GM12891 (cell line): ENCODE results near the gene PTGES3.

Source experiments
- DNase-seq: peaks from one replicate; pipeline ENCODE4 v3.0.0; 2011; ENCODE audit warnings: low spot score; ENCODE audit not compliant: insufficient read length
- FAIRE-seq: peaks from 2 replicates; lab custom pipeline; 2011; peaks lifted over from hg19 to GRCh38; lab: Jason Lieb, UNC
- PAX5 ChIP-seq: IDR thresholded peaks from 2 replicates; pipeline ENCODE4 v1.6.1; 2011; ENCODE audit warnings: low read length, moderate library complexity, mild to moderate bottlenecking; ENCODE audit not compliant: insufficient read depth, severe bottlenecking
- POLR2A ChIP-seq: IDR thresholded peaks from 2 replicates; pipeline ENCODE4 v1.6.1; 2011; ENCODE audit warnings: low read depth, low read length, control low read depth
- POLR2AphosphoS5 ChIP-seq: IDR thresholded peaks from 2 replicates; pipeline ENCODE4 v1.6.1; 2011; ENCODE audit warnings: low read depth, low read length, control low read depth
- POU2F2 ChIP-seq: IDR thresholded peaks from 2 replicates; pipeline ENCODE4 v1.6.1; 2011; ENCODE audit warnings: low read depth, mild to moderate bottlenecking, control low read depth, low read length, moderate library complexity
- SPI1 ChIP-seq: IDR thresholded peaks from 2 replicates; pipeline ENCODE4 v1.6.1; 2011; ENCODE audit warnings: low read depth, low read length, control low read depth
- TAF1 ChIP-seq: IDR thresholded peaks from 2 replicates; pipeline ENCODE4 v1.6.1; 2011; ENCODE audit warnings: low read depth, low read length, control low read depth

The PTGES3 gene

DNA sequence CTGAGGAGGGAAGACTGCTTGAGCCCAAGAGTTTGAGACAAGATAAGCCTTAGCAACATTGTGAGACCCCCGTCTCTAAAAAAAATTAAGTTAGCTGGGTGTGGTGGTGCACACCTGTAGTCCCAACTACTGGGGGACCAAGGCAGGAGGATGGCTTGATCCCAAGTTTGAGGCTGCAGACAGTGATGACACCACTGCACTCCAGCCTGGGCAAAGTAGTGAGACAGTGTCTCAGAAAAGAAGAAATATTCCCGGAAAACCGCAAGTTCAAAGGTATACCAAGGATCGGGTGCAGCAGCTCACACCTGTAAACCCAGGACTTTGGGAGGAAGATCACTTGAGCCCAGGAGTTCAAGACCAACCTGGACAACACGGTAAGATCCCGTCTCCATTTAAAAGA, 5.8 kb downstream of the PTGES3 start:
- no peak for DNase-seq
- no peak for FAIRE-seq
- TF ChIP-seq TAF1 (no peak), POLR2AphosphoS5 (no peak), SPI1 (no peak), POLR2A (no peak), PAX5 (no peak), POU2F2 (no peak)

DNA sequence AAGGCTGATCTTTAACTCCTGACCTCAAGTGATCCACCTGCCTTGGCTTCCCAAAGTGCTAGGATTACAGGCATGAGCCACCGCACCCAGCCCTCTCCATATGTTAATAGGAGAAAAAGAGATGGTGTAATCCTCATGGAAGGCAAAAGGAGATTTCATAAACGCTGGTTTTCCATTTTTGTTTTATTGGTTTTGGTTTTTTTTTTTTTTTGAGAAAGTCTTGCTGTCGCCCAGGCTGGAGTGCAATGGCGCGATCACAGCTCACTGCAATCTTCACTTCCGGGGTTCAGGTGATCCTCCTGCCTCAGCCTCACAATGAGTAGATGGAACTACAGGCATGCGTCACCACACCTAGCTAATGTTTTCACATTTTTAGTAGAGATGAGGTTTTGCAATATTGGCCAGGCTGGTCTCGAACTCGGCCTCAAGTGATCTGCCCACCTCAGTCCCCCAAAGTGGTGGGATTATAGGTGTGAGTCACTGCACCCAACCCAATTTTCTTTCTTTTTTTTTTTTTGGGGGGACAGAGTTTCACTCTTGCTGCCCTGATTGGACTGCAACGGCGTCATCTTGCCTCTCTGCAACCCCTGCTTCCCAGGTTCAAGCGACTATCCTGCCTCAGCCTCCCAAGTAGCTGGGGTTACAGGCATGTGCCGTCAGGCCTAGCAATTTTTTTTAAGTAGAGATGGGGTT, 8.1 kb downstream of the PTGES3 start:
- DNase-seq (no peak), FAIRE-seq (no peak)
- no peak for TF ChIP-seq SPI1
- TF ChIP-seq POU2F2, result no peak
- no peak for TF ChIP-seq PAX5
- no peak for TF ChIP-seq POLR2AphosphoS5
- TF ChIP-seq TAF1, result no peak
- no peak for TF ChIP-seq POLR2A

DNA sequence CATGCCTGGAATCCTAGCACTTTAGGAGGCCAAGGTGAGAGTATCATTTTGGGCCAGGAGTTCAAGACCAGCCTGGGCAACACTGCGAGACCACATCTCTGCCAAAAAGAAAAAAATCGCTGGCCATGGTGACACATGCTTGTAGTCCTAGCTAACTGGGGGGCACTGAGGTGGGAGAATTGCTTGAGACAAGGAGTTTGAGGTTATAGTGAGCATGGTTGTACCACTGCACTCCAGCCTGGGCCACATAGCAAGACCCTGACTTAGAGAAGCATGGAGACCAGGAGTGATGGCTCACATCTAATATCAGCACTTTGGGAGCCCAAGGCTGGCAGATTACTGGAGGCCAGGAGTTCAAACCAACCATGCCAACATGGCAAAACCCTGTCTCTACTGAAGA, 9.2 kb downstream of the PTGES3 start:
- DNase-seq, result no peak
- no peak for FAIRE-seq
- TF ChIP-seq SPI1, result no peak
- TF ChIP-seq POU2F2, result no peak
- TF ChIP-seq PAX5, result no peak
- TF ChIP-seq POLR2AphosphoS5, result no peak; the same call in 1 of the 2 replicates
- TF ChIP-seq TAF1, result no peak
- TF ChIP-seq POLR2A, result no peak

DNA sequence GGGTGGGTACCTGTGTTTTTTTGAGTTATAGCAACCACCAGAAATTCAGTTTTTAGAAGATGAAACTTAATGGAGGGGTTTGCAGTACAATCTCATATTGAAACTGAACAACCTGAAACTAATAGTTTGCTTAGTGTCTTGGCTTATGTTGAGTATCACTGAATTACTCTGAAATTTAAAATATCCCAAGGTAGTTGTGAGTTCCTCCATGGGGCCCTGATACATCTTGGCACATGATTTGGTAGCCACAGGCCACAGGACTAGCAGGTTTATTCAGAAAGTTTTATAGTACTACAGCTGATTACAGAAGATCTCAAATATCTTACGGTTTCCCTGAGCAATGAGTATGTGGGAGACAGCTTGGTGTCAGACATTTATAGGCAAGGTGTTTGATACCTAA, 10.4 kb downstream of the PTGES3 start:
- no peak for TF ChIP-seq POU2F2
- TF ChIP-seq PAX5, result no peak
- no peak for TF ChIP-seq TAF1
- no peak for TF ChIP-seq POLR2A
- no peak for TF ChIP-seq SPI1
- no peak for TF ChIP-seq POLR2AphosphoS5
- FAIRE-seq (no peak), DNase-seq (no peak)

DNA sequence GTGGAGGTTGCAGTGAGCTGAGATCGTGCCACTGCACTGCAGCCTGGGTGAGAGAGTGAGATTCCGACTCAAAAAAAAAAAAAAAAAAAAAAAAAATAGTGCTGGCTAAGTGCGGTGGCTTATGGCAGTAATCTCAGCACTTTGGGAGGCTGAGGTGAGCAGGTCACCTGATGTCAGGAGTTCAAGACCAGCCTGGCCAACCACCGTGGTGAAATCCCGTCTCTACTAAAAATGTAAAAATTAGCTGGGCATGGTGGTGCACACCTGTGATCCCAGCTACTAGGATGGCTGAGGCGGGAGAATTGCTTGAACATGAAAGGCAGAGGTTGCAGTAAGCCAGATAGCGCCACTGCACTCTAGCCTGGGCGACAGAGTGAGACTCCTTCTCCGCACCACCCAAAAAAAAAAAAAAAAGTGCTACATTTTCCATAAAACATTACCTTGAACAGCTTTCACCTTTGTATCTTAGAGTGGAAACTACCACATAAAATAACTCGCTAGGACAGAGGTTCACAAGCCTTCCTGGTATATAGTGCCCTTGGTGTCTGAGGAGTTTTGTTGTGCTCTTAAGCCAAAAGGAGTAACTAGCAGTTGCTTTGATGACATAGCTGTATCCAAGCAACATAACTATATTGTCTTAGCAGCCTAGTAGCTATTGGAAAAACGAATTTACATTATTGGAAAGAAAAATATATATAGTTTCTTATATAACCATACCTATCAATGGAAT, 11.1 kb downstream of the PTGES3 start:
- DNase-seq (no peak), FAIRE-seq (no peak)
- no peak for TF ChIP-seq TAF1
- TF ChIP-seq SPI1, result no peak
- TF ChIP-seq POU2F2, result no peak
- TF ChIP-seq POLR2AphosphoS5, result no peak
- TF ChIP-seq PAX5, result no peak
- no peak for TF ChIP-seq POLR2A

DNA sequence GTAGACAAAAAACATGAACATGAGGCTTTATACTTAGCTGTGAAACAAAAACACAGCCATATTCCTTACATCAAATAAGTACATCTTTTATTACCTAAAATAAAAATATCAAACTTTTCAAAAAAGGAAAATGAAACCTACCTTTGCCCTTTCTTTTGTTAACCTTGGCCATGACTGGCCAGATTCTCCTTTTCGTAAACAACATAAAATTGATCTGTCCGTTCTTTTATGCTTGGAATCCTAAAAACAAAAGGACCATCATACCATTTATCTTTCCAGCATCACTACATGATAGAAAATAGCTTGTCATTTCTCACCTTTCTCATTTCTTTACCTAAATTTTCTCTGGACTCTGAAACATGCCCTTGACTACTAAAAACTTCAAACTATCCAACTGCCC, 16.5 kb downstream of the PTGES3 start:
- DNase-seq, result no peak
- no peak for FAIRE-seq
- no peak for TF ChIP-seq TAF1
- TF ChIP-seq POLR2AphosphoS5, result no peak
- no peak for TF ChIP-seq POU2F2
- TF ChIP-seq PAX5, result no peak
- TF ChIP-seq POLR2A, result no peak
- no peak for TF ChIP-seq SPI1

DNA sequence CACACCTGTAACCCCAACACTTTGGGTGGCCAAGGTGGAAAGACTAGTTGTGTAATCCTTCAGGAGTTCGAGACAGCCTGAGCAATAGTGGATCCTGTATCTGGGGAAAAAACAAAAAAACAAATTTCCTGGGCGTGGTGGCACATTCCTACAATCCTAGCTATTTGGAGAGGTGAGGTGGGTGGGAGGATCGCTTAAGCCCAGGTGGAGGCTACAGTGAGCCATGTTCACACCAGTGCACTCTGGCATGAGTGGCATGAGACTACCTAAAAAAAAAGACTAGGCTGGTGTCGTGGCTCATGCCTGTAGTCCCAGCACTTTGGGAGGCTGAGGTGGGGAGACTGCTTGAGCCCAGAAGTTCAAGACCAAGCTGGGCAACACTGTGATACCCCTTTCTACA, 17.2 kb downstream of the PTGES3 start:
- DNase-seq (no peak), FAIRE-seq (no peak)
- TF ChIP-seq POLR2AphosphoS5, result no peak
- no peak for TF ChIP-seq SPI1
- TF ChIP-seq POLR2A, result no peak
- TF ChIP-seq TAF1, result no peak
- no peak for TF ChIP-seq POU2F2
- no peak for TF ChIP-seq PAX5

DNA sequence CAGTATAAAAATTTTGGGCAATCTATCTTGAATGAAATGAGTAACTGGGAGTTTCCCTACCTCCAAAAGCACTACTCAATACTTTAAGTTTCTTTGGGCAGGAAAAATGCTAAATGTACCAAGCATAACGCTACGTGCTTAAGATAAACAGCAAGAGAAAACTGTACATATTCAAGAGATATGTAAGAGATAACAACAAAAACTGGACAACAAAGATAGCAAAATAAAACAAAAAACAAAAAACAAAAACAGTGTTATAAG, 20.0 kb downstream of the PTGES3 start:
- TF ChIP-seq SPI1, result no peak
- TF ChIP-seq PAX5, result no peak
- no peak for TF ChIP-seq POU2F2
- TF ChIP-seq POLR2A, result no peak
- TF ChIP-seq POLR2AphosphoS5, result no peak
- TF ChIP-seq TAF1, result no peak
- FAIRE-seq (no peak), DNase-seq (no peak)

DNA sequence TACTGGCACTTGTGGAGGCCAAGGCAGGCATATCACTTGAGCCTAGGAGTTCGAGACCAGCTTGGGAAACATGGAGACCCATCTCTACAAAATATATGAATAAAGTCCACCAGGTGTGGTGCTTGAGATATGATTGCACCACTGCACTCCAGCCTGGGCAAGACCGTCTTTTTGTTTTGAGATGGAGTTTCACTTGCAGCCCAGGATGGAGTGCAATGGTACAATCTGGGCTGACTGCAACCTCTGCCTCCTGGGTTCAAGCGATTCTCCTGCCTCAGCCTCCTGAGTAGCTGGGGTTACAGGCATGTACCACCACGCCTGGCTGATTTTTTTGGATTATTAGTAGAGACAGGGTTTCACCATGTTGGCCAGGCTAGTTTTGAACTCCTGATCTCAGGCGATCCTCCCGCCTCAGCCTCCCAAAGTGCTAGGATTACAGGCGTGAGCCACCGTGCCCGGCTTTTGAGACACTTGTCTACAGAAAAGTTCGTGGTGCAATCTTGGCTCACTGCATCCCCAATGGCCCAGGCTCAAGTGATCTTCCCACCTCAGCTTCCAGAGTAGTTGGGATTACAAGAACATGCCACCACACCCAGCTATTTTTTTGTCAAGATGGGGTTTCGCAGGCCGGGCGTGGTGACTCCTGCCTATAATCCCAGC, 26.0 kb downstream of the PTGES3 start:
- TF ChIP-seq TAF1 (no peak), POLR2A (no peak; the same call in 1 of the 2 replicates), SPI1 (no peak), PAX5 (no peak), POU2F2 (no peak), POLR2AphosphoS5 (no peak)
- FAIRE-seq (peak; percentile 23), DNase-seq (no peak)

DNA sequence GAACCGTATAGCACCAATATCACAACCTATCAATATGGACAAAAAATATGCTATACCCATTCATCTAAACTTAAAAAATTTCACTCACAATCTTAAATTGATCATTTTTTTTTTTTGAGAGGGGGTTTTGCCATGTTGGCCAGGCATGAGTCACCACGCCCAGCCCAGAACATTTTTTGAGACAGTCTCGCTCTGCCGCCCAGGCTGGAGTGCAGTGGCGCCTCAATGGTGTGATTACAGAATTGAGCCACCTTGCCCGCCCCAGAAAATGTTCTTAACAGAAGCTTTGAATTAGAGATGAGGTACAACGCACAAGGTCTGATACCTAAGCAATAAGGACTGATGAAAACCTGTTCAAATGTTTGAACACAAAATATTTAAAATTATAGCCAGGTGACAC, 26.5 kb downstream of the PTGES3 start:
- FAIRE-seq, result no peak

More for the DNA sequence above, 26.5 kb downstream of the PTGES3 start:
- TF ChIP-seq PAX5 (peak; percentile 47), POLR2AphosphoS5 (no peak; the same call in 1 of the 2 replicates), TAF1 (no peak)
- no peak for DNase-seq
